NCI-H187 treated with DMSO at 0.1 percent for 48 hours (cell line): ENCODE results near the gene RPL34.
A peak's percentile ranks its signal among the peaks of the same experiment; 100 is the strongest.

Source experiments
- DNase-seq: peaks from one replicate; lab custom pipeline; 2025; lab: John Stamatoyannopoulos, UW

The RPL34 gene

DNA sequence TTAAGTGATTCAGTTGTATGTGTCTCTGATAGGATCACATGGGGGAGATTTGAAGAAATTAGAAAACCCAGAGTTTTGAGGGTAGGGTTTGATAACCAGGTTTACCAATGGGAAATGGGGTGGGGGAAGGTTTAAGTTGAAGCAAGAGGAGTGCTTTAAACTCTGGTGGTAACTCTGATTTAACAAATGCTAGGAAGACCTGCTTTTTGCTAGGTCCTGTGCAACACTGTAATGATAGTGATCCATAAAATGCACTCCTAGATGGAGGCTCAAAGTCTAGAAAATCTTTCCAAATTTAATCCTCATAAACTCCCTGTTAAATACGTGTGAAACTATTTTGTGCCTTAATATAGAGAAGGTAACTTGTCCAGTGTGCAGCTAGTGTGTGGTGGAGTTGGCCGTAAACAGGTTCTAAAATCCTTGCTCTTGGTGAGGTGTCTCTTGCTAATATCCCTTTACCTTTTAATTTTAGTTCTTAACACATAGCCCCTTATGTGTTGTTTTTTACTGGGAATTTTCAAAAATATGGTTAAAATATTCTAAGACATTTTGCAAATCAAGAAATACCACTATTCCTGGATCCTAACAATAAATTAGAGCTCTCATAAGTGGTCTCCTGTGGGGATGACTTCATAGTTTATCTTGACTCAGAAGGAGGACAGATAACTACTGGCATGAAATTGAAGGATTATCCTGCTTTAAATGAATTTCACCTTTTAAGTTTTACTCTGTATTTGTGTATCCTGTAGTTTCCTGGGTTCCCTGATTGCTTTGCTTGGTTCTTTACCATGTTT, 4.1 kb downstream of the RPL34 start:
- no peak for DNase-seq

DNA sequence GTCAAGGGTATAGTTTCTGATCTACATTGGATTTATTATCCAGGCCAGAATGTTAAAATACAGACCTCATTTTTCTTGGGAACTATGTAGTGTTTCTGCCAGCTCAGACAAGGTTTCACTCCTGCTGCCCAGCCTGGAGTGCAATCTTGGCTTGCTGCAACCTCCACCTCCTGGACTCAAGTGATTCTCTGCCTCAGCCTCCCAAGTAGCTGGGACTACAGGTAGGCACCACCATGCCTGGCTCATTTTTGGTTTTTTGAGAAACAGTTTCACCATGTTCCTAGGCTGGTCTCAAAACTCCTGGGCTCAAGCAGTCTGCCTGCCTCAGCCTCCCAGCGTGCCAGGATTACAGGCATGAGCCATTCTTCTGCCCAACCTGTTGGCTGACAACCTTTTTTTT, 5.7 kb downstream of the RPL34 start:
- DNase-seq = no peak

- DNase-seq = no peak
Observed at GRCh38 chr4:108628411-108628810, 8.0 kb downstream of the RPL34 start.

DNA sequence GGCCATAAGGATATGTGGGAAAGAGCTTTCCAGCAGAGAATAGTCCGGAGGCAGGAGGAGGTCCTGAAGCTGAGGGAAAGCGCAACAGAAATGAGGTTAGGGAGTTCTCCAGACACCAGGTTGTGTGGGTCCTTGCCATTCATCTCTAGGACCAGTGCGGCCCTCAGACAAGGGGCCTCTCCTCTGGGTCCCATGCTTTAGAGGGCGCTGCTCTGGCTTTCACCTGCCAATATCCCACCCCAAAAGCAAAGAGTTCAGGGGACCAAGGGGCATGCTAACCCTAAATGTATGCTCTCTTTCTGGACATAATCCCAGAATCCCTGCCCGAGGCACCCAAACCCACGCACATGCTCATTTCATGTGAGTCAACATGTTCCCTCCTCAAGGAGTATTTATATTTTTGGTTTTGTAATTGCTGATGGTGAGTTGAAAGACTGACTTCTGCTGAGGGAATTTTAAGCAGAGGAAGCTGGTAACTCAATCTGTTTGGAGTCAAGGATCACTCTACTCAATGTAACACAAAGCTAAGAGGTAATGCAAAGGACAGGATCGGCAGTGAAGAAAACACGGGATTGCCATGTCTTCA, 14.8 kb downstream of the RPL34 start:
- no peak for DNase-seq

GRCh38 chr4:108636246-108636645, 15.9 kb downstream of the RPL34 start:
- no peak for DNase-seq

DNA sequence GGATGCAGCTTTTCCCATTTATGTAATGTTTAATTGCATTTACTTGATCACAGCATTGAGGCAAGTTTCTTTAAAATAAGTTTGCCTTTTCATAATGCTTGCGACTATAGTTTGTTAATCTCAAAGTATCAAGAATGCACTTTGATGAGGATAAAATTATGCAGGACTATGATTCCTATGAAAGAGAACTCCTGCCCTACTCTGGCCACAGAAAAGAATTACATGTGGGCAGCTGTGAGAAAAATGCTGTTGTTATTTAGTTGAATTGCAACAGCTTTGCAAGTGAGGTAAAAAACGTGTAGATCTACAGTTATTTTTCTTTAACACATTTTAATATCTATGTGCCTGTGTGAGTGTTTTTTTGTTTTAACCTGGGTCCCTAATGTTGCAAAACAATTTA, 17.5 kb downstream of the RPL34 start:
- DNase-seq = no peak

DNA sequence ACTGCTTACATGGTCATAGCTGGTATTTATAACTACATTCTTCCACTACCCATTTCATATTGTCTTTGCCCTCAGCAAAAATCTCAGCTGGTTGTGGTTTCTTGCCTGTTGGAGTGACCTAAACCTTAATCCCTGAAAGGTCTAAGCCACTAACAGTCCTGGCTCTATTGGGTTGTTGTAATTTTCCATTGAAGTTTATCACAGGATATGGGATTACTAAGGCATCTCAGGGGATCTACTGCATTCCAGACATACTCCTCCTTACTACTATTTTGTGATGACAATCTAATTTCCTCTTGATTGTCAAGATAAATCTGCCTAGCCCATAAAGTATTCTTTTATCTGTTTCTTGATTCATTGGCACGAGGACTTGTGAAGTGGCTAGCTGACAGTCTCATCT, 23.9 kb downstream of the RPL34 start:
- DNase-seq = no peak

- no peak for DNase-seq
Observed at GRCh38 chr4:108646706-108647105, 26.3 kb downstream of the RPL34 start.

- no peak for DNase-seq
Observed at GRCh38 chr4:108649863-108650211, 29.5 kb downstream of the RPL34 start.

DNA sequence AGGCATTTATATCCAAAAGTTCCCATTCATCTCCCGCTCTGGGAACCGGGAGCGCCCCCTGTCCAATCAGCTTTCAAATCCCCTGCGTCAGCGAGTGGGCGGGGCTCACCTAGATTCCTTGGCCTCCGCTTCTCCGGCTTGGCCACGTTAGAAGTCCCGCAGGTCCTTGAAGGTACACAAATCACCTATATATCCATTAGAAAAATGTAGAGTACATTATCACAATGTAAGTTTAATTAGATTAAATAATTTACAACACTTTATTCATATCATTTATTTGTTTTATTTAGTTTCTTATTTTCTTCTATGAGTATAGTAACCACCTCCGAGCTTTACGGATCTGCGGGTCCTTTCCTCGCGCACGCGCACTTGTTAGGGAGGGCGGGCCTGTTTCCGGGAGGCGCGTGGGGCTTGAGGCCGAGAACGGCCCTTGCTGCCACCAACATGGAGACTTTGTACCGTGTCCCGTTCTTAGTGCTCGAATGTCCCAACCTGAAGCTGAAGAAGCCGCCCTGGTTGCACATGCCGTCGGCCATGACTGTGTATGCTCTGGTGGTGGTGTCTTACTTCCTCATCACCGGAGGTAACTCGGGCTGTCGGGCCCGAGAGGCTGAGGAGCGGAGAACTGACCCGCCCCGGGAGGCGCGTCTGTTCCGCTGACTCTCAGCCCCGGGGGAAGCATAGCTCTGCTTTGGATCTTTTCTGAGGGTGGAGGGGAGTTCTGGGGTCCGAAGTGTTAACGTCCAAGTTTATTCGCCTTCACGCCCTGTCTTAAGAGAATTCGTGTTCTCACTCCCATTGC, 30.0 kb downstream of the RPL34 start, which contains the start of gene OSTC:
Gene OSTC (plus strand): TSS at position 388 of the 802 bp plus-strand sequence. CDS start 57 bp downstream, at position 445.
- peak; percentile 58 for DNase-seq

- DNase-seq = no peak
Observed at GRCh38 chr4:108651014-108651791, 30.8 kb downstream of the RPL34 start.

DNA sequence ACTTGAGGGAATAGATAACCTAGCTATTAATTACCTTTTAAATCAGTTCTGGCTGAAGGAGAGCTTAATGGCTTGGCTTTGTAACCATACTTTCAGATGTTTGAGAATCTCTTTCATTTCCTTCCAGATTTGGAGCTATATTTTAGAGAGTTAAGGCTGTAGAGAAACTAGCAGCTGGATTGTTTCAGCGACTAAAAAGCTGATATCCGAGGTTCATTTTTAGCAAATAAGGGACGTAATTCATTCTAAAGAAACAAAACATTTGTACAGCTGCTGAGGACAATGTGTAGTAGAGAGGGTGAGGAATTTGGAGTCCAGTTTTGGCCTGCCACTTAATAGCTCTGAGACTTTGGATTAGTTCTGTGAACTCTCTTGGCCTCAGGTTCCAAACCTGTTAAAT, 42.3 kb downstream of the RPL34 start:
- no peak for DNase-seq

DNA sequence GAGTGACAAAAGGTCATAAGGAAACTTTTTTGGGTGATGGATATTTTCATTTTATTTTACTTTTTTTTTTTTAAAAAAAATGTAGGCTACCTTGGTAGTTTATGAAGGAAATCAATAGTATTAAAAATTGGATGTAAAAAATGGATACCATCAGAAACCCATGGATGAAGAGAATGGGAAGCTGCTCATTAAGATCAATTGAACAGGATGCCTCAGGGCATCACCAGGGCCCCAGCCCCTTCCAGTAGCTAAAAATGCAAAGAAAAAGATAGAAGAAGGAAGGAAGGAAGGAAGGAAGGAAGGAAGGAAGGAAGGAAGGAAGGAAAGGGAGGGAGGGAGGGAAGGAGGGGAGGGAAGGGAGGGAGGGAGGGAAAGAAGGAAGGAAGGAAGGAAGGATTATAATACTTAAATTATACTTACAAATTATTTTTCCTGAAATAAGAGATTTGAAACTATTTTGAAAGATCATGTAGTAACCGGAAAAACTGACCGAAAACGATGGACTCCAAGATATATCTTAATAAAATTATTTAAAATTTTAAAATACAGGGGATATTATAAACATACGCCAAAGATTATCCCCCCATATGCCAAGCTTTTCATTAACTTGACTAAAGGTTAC, 54.1 kb downstream of the RPL34 start:
- no peak for DNase-seq
